Measurements from ENCODE around the gene EEIG1.

GRCh38 chr9:128006332-128006996 lies 25.7 kb upstream of the EEIG1 start:
- no peak for TF ChIP-seq POLR2A (IDR thresholded peaks at IDR 0.05)
- TF ChIP-seq CTCF (IDR thresholded peaks at IDR 0.05): no peak

Data from Peyer's patch (tissue), 4 donors.